ENCODE measurements around the gene STMN3.
"Not testable (repeated sequence)": the region's sequence is repeated elsewhere in the genome, so short reads cannot be mapped to it uniquely, and the experiment has no call there.

Gene STMN3

GRCh38 chr20:63661959-63662812, 9.0 kb upstream of the STMN3 start:
- TF ChIP-seq, protein P1, sequence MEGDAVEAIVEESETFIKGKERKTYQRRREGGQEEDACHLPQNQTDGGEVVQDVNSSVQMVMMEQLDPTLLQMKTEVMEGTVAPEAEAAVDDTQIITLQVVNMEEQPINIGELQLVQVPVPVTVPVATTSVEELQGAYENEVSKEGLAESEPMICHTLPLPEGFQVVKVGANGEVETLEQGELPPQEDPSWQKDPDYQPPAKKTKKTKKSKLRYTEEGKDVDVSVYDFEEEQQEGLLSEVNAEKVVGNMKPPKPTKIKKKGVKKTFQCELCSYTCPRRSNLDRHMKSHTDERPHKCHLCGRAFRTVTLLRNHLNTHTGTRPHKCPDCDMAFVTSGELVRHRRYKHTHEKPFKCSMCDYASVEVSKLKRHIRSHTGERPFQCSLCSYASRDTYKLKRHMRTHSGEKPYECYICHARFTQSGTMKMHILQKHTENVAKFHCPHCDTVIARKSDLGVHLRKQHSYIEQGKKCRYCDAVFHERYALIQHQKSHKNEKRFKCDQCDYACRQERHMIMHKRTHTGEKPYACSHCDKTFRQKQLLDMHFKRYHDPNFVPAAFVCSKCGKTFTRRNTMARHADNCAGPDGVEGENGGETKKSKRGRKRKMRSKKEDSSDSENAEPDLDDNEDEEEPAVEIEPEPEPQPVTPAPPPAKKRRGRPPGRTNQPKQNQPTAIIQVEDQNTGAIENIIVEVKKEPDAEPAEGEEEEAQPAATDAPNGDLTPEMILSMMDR (conservative IDR thresholded peaks at IDR 0.05) = no peak
- TF ChIP-seq ZFX (IDR thresholded peaks at IDR 0.05) = no peak
- H3K27ac ChIP-seq = no peak overlapping the region

DNA sequence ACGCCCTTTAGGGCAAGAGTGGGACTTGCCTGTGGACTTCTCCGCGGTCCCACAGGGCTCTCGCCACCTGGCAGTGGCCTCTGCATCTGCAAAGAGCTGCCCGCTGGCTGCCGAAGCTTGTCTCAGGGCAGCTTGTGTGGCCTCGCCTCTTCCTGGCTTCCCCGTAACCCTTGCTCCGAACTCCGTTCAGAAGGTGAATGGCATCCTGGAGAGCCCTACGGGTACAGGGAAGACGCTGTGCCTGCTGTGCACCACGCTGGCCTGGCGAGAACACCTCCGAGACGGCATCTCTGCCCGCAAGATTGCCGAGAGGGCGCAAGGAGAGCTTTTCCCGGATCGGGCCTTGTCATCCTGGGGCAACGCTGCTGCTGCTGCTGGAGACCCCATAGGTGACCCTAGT, 7.9 kb upstream of the STMN3 start:
- H3K27ac ChIP-seq = no peak overlapping the region
- TF ChIP-seq, protein P1 (conservative IDR thresholded peaks at IDR 0.05) = no peak
- no peak for TF ChIP-seq ZFX (IDR thresholded peaks at IDR 0.05)

- H3K27ac ChIP-seq = no peak overlapping the region
- TF ChIP-seq ZFX (IDR thresholded peaks at IDR 0.05) = no peak
- TF ChIP-seq, protein P1 (conservative IDR thresholded peaks at IDR 0.05) = no peak
Measured at GRCh38 chr20:63660622-63661021, 7.4 kb upstream of the STMN3 start.

- H3K27ac ChIP-seq = not testable (repeated sequence)
Measured at GRCh38 chr20:63660174-63660573, 7.0 kb upstream of the STMN3 start.

DNA sequence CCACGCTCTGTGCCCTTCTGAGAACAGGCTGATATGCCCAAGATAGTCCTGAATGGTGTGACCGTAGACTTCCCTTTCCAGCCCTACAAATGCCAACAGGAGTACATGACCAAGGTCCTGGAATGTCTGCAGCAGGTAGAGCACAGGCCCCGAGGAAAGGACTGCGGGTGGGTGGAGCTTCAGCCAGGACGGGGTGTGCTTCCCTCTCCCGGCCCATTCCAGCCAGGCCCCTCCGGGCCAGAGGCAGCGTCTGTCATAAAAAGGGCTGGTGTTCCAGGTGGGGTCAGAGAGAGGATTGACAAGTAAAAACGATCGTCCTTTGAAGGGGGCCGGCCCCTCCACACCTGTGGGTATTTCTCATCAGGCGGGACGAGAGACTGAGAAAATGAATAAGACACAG, 6.1 kb upstream of the STMN3 start:
- TF ChIP-seq ZFX (IDR thresholded peaks at IDR 0.05) = no peak
- TF ChIP-seq, protein P1 (conservative IDR thresholded peaks at IDR 0.05) = no peak
- peak overlapping the region; percentile 80; the same call in 1 of the 2 replicates for H3K27ac ChIP-seq

DNA sequence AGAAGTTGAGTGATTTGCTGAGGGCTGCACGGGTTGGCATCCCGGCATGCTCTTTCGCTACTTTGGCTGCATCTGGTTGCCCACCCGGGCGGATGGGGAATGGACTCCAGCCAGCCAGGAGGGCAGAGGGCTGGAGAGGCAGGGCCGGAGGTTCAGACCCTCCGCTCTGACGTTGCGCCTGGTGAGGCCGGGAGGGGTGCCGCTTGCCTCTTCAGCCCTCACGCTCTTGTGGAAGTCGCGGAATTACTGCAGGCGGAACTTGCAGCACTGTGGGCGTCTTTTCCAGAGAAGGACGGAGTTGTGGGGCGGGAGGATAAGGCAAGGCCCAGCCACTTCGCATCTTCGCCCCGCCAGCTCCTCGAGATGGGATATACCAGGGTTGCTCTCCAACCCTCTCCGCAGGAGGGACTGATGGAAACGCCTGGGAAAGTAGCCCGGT, 5.5 kb upstream of the STMN3 start:
- TF ChIP-seq ZFX (IDR thresholded peaks at IDR 0.05) = no peak
- TF ChIP-seq, protein P1 (conservative IDR thresholded peaks at IDR 0.05) = no peak
- H3K27ac ChIP-seq = peak overlapping the region; percentile 80

DNA sequence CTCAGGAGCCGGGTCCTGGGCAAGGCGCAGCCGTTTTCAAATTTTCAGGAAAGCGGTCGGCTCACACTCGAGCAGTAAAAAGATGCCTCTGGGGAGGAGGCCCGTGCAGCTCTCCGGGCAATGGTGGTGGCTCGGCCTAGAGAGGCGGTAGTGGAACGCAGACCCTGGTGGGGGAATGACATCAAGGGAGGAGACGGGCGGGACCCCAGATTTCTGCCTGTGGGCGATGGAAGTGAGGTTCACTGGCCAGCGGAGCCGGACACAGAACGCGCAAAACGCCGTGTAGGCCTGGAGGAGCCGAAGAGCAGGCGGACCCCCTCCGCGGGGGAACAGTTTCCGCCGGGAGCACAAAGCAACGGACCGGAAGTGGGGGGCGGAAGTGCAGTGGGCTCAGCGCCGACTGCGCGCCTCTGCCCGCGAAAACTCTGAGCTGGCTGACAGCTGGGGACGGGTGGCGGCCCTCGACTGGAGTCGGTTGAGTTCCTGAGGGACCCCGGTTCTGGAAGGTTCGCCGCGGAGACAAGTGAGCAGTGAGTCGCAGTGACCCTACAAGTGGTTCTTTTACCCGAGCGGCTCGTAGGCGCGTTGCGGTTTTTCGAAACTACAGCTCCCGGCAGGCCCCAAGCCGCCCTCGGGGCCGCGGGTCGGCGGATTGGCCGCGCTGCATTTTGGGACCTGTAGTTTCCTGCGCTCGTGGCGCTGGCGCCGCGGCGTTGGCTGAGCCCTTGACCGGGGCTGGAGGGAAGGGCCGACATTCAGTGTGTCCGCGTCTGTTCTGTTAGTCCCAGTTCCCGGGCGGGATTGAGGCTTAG, 4.9 kb upstream of the STMN3 start, which contains the start of gene RTEL1:
RTEL1 (plus strand) TSS at position 376 of the 812 bp plus-strand sequence. CDS start 1,091 bp downstream, outside the sequence.
- peak; percentile 86; the same call in 1 of the 2 replicates for TF ChIP-seq ZFX (IDR thresholded peaks at IDR 0.05)
- TF ChIP-seq, protein P1 (conservative IDR thresholded peaks at IDR 0.05) = no peak
- H3K27ac ChIP-seq = peak within 1 kb of the TSS; percentile 80
